Renal pelvis (tissue), 4 donors: ENCODE data around the gene EXOC6. TPM values are rescaled to one million over a fixed set of nuclear protein-coding genes. Genes with fewer than 3 reads are reported as not detected.
A peak's percentile ranks its signal among the peaks of the same experiment; 100 is the strongest.
"Not testable (repeated sequence)": the region's sequence is repeated elsewhere in the genome, so short reads cannot be mapped to it uniquely, and the experiment has no call there.

Experiments
- DNase-seq: peaks from one replicate; pipeline ENCODE4 v3.0.0-alpha.2; 2013
- polyA plus RNA-seq, 3 donors: library from polyadenylated mRNA; unstranded; fragments of 120-200 nt; gene quantifications; one replicate each; pipeline ENCODE4 v1.2.1, GENCODE V29; 2013; ENCODE audit not compliant: insufficient read length in 3 of 3

EXOC6 gene
- polyA plus RNA-seq, 3 donors = 16.0 to 17.8 (median 17.5) TPM

GRCh38 chr10:92937876-92938275 is 89.6 kb downstream of the EXOC6 start:
- DNase-seq = no peak

- DNase-seq = no peak
Measured at GRCh38 chr10:92938841-92939240, 90.5 kb downstream of the EXOC6 start.

GRCh38 chr10:92942226-92942625 is 93.9 kb downstream of the EXOC6 start:
- no peak for DNase-seq

- no peak for DNase-seq
Measured at GRCh38 chr10:92946491-92946890, 98.2 kb downstream of the EXOC6 start.

GRCh38 chr10:92952573-92952972 is 104.3 kb downstream of the EXOC6 start:
- DNase-seq = not testable (repeated sequence)

- DNase-seq = no peak
Measured at GRCh38 chr10:92957223-92958010, 109.1 kb downstream of the EXOC6 start.

- DNase-seq = no peak
Measured at GRCh38 chr10:92961638-92962037, 113.3 kb downstream of the EXOC6 start.

- peak; percentile 60 for DNase-seq
Measured at GRCh38 chr10:92965314-92965713, 117.0 kb downstream of the EXOC6 start.

- DNase-seq = no peak
Measured at GRCh38 chr10:92967641-92968040, 119.3 kb downstream of the EXOC6 start.

GRCh38 chr10:92969151-92969550 is 120.8 kb downstream of the EXOC6 start:
- no peak for DNase-seq

- no peak for DNase-seq
Measured at GRCh38 chr10:92970301-92971070, 122.2 kb downstream of the EXOC6 start.

GRCh38 chr10:92972066-92972870 is 123.9 kb downstream of the EXOC6 start:
- DNase-seq = no peak

- no peak for DNase-seq
Measured at GRCh38 chr10:92972886-92973285, 124.6 kb downstream of the EXOC6 start.

GRCh38 chr10:92976278-92976677 is 128.0 kb downstream of the EXOC6 start:
- not testable (repeated sequence) for DNase-seq

- no peak for DNase-seq
Measured at GRCh38 chr10:92989250-92989649, 140.9 kb downstream of the EXOC6 start.

- no peak for DNase-seq
Measured at GRCh38 chr10:92990615-92991014, 142.3 kb downstream of the EXOC6 start.

GRCh38 chr10:92991513-92991912 is 143.2 kb downstream of the EXOC6 start:
- DNase-seq = no peak

- DNase-seq = no peak
Measured at GRCh38 chr10:92993699-92994272, 145.5 kb downstream of the EXOC6 start.

GRCh38 chr10:92995509-92995908 is 147.2 kb downstream of the EXOC6 start:
- DNase-seq = no peak

- DNase-seq = no peak
Measured at GRCh38 chr10:92997620-92998019, 149.3 kb downstream of the EXOC6 start.

GRCh38 chr10:92999191-92999590 is 150.9 kb downstream of the EXOC6 start:
- no peak for DNase-seq

- DNase-seq = peak; percentile 64
Measured at GRCh38 chr10:93006435-93007039, 158.2 kb downstream of the EXOC6 start.
